ENCODE results near the gene BMS1.
"Not testable (repeated sequence)": the region's sequence is repeated elsewhere in the genome, so short reads cannot be mapped to it uniquely, and the experiment has no call there.

DNA sequence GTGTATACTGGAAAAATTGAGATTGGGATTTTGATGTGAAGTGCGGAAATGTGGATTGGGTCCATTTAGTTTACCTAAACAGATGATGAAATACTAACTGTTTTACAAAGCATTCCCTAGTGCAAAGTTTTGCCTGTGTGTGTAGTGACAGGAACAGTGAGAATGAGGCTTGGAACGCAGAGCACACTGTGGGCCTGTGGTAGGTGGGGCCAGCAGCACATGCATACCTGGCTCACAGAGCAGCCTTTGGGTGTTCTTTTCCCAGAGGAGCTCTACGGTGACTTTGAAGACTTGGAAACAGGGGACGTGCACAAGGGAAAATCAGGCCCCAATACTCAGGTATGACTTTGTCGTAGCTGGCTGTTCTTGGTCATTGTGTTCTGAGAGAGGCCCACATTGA, 33.7 kb downstream of the BMS1 start:
- TF ChIP-seq, protein P1, sequence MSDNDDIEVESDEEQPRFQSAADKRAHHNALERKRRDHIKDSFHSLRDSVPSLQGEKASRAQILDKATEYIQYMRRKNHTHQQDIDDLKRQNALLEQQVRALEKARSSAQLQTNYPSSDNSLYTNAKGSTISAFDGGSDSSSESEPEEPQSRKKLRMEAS (IDR thresholded peaks at IDR 0.05; ENCODE audit: low read depth, low read length), result not testable (repeated sequence)
- not testable (repeated sequence) for TF ChIP-seq CEBPB (IDR thresholded peaks at IDR 0.05; ENCODE audit: borderline replicate concordance in 1 of 2, low read depth in 2 of 2, low read length in 2 of 2); IKZF2 (IDR thresholded peaks at IDR 0.05); SP1 (IDR thresholded peaks at IDR 0.05; ENCODE audit: low read depth, low read length); POLR2A (IDR thresholded peaks at IDR 0.05; ENCODE audit: low read depth, low read length)
- TF ChIP-seq, protein P2, sequence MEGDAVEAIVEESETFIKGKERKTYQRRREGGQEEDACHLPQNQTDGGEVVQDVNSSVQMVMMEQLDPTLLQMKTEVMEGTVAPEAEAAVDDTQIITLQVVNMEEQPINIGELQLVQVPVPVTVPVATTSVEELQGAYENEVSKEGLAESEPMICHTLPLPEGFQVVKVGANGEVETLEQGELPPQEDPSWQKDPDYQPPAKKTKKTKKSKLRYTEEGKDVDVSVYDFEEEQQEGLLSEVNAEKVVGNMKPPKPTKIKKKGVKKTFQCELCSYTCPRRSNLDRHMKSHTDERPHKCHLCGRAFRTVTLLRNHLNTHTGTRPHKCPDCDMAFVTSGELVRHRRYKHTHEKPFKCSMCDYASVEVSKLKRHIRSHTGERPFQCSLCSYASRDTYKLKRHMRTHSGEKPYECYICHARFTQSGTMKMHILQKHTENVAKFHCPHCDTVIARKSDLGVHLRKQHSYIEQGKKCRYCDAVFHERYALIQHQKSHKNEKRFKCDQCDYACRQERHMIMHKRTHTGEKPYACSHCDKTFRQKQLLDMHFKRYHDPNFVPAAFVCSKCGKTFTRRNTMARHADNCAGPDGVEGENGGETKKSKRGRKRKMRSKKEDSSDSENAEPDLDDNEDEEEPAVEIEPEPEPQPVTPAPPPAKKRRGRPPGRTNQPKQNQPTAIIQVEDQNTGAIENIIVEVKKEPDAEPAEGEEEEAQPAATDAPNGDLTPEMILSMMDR (IDR thresholded peaks at IDR 0.05 in 2 of 3, conservative IDR thresholded peaks at IDR 0.05 in 1 of 3; ENCODE audit: control insufficient read depth in 2 of 3, extremely low read depth in 1 of 3, insufficient read depth in 1 of 3, low read depth in 3 of 3, low read length in 3 of 3), result not testable (repeated sequence)
- TF ChIP-seq, protein P3, sequence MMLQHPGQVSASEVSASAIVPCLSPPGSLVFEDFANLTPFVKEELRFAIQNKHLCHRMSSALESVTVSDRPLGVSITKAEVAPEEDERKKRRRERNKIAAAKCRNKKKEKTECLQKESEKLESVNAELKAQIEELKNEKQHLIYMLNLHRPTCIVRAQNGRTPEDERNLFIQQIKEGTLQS (IDR thresholded peaks at IDR 0.05; ENCODE audit: borderline replicate concordance, extremely low read depth, low read depth, low read length), result not testable (repeated sequence)
- TF ChIP-seq, protein P4, sequence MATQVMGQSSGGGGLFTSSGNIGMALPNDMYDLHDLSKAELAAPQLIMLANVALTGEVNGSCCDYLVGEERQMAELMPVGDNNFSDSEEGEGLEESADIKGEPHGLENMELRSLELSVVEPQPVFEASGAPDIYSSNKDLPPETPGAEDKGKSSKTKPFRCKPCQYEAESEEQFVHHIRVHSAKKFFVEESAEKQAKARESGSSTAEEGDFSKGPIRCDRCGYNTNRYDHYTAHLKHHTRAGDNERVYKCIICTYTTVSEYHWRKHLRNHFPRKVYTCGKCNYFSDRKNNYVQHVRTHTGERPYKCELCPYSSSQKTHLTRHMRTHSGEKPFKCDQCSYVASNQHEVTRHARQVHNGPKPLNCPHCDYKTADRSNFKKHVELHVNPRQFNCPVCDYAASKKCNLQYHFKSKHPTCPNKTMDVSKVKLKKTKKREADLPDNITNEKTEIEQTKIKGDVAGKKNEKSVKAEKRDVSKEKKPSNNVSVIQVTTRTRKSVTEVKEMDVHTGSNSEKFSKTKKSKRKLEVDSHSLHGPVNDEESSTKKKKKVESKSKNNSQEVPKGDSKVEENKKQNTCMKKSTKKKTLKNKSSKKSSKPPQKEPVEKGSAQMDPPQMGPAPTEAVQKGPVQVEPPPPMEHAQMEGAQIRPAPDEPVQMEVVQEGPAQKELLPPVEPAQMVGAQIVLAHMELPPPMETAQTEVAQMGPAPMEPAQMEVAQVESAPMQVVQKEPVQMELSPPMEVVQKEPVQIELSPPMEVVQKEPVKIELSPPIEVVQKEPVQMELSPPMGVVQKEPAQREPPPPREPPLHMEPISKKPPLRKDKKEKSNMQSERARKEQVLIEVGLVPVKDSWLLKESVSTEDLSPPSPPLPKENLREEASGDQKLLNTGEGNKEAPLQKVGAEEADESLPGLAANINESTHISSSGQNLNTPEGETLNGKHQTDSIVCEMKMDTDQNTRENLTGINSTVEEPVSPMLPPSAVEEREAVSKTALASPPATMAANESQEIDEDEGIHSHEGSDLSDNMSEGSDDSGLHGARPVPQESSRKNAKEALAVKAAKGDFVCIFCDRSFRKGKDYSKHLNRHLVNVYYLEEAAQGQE (IDR thresholded peaks at IDR 0.05; ENCODE audit: low read depth, low read length), result not testable (repeated sequence)
